ENCODE data around the gene CSKMT.
A peak's percentile ranks its signal among the peaks of the same experiment; 100 is the strongest.
"Not testable (repeated sequence)": the region's sequence is repeated elsewhere in the genome, so short reads cannot be mapped to it uniquely, and the experiment has no call there.

CSKMT gene

GRCh38 chr11:62656796-62657429 lies 8.2 kb upstream of the CSKMT start:
- DNase-seq (ENCODE audit: low read depth), result no peak

- DNase-seq (ENCODE audit: low read depth), result peak; percentile 25
Measured at GRCh38 chr11:62664405-62665074, 572 bp upstream of the CSKMT start.

- DNase-seq (ENCODE audit: low read depth), result peak; percentile 49
Measured at GRCh38 chr11:62665599-62666258, 617 bp downstream of the CSKMT start.

- DNase-seq (ENCODE audit: low read depth), result no peak
Measured at GRCh38 chr11:62666259-62666926, 1.3 kb downstream of the CSKMT start.

- no peak for DNase-seq (ENCODE audit: low read depth)
Measured at GRCh38 chr11:62667460-62667859, 2.3 kb downstream of the CSKMT start.

GRCh38 chr11:62669420-62670161 lies 4.5 kb downstream of the CSKMT start:
- no peak for DNase-seq (ENCODE audit: low read depth)

GRCh38 chr11:62671236-62671607 lies 6.1 kb downstream of the CSKMT start:
- DNase-seq (ENCODE audit: low read depth), result no peak

GRCh38 chr11:62671608-62672389 lies 6.7 kb downstream of the CSKMT start, which contains the start of the genes LBHD1 and UQCC3:
Gene LBHD1 (minus strand): TSS chr11:62672267. CDS start chr11:62670031, 2,236 bp downstream.
Gene UQCC3 (plus strand): TSS chr11:62671673. CDS start chr11:62671746, 73 bp downstream.
- DNase-seq (ENCODE audit: low read depth), result peak; percentile 53

- no peak for DNase-seq (ENCODE audit: low read depth)
Measured at GRCh38 chr11:62673196-62673525, 8.0 kb downstream of the CSKMT start.

GRCh38 chr11:62675415-62675814 lies 10.3 kb downstream of the CSKMT start:
- DNase-seq (ENCODE audit: low read depth), result not testable (repeated sequence)

- DNase-seq (ENCODE audit: low read depth), result no peak
Measured at GRCh38 chr11:62676698-62677097, 11.6 kb downstream of the CSKMT start.

- DNase-seq (ENCODE audit: low read depth), result no peak
Measured at GRCh38 chr11:62677156-62677555, 12.0 kb downstream of the CSKMT start.

GRCh38 chr11:62677714-62678113 lies 12.6 kb downstream of the CSKMT start:
- no peak for DNase-seq (ENCODE audit: low read depth)

GRCh38 chr11:62678433-62678769 lies 13.3 kb downstream of the CSKMT start:
- no peak for DNase-seq (ENCODE audit: low read depth)

GRCh38 chr11:62678770-62679696 lies 13.9 kb downstream of the CSKMT start, which contains the start of gene UBXN1:
Gene UBXN1 (minus strand): TSS chr11:62679073. CDS start chr11:62678923, 150 bp downstream.
- peak; percentile 70 for DNase-seq (ENCODE audit: low read depth)

- no peak for DNase-seq (ENCODE audit: low read depth)
Measured at GRCh38 chr11:62680825-62681240, 15.7 kb downstream of the CSKMT start.

- no peak for DNase-seq (ENCODE audit: low read depth)
Measured at GRCh38 chr11:62682518-62682917, 17.4 kb downstream of the CSKMT start.

GRCh38 chr11:62687508-62688396 lies 22.6 kb downstream of the CSKMT start:
- no peak for DNase-seq (ENCODE audit: low read depth)

- no peak for DNase-seq (ENCODE audit: low read depth)
Measured at GRCh38 chr11:62688491-62688890, 23.4 kb downstream of the CSKMT start.

All from stimulated activated CD8-positive, alpha-beta memory T cell treated with anti-CD3 and anti-CD28 coated beads, Interleukin-12 subunit alpha, Interleukin-12 subunit beta, amount 100 ng/mL, for 1 hour (primary cell).